Measurements from ENCODE around the gene SLAIN2.

DNA sequence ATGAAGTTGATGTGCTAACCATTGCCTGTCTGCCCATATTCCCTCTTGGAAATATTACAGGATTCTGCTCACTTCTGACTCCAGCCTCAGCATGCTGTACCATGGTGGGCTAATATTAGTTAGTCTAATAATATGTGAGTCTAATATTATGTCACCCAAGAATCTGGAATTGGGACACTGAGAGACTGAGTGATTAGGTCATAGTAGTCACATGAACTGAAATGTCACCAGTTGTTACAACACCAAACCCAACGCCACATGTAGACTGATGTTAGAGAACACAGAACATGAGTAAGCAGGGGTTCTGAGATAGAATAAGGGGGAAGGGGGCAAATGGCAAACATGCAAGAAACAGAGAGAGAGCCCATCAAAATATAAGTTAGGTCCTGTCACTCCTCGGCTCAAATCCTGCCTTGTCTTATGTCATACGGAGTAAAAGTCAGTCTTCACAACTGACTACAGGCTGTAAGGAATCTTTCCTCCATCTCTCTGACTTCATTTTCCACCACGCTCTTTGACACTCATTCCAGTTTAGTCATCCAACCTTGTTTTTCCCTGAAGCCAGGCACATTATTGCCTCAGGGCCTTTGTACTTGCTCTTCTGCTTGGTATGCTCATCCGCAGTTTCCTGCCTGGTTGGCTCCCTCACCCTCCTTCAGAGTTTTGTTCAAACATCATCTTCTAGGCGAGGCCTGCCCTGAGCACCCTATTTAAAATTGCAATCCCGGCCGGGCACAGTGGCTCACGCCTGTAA is 9.6 kb upstream of the SLAIN2 start:
- TF ChIP-seq POLR2AphosphoS5 (IDR thresholded peaks at IDR 0.05; ENCODE audit: low read depth, low read length) (no peak), SIN3A (IDR thresholded peaks at IDR 0.05; ENCODE audit: borderline replicate concordance, insufficient read depth, low read length) (no peak), TAF1 (IDR thresholded peaks at IDR 0.05; ENCODE audit: borderline replicate concordance, insufficient read depth, low read length) (no peak)
- TF ChIP-seq, protein P1, sequence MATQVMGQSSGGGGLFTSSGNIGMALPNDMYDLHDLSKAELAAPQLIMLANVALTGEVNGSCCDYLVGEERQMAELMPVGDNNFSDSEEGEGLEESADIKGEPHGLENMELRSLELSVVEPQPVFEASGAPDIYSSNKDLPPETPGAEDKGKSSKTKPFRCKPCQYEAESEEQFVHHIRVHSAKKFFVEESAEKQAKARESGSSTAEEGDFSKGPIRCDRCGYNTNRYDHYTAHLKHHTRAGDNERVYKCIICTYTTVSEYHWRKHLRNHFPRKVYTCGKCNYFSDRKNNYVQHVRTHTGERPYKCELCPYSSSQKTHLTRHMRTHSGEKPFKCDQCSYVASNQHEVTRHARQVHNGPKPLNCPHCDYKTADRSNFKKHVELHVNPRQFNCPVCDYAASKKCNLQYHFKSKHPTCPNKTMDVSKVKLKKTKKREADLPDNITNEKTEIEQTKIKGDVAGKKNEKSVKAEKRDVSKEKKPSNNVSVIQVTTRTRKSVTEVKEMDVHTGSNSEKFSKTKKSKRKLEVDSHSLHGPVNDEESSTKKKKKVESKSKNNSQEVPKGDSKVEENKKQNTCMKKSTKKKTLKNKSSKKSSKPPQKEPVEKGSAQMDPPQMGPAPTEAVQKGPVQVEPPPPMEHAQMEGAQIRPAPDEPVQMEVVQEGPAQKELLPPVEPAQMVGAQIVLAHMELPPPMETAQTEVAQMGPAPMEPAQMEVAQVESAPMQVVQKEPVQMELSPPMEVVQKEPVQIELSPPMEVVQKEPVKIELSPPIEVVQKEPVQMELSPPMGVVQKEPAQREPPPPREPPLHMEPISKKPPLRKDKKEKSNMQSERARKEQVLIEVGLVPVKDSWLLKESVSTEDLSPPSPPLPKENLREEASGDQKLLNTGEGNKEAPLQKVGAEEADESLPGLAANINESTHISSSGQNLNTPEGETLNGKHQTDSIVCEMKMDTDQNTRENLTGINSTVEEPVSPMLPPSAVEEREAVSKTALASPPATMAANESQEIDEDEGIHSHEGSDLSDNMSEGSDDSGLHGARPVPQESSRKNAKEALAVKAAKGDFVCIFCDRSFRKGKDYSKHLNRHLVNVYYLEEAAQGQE (IDR thresholded peaks at IDR 0.05; ENCODE audit: insufficient read depth in 1 of 2, low read depth in 2 of 2, low read length in 2 of 2) = no peak

Data from PFSK-1 (cell line).